HG02938 (cell line): ENCODE measurements around the gene TSPAN13.

Experiments used
- ATAC-seq: cut with Tn5 transposase; IDR thresholded peaks from one replicate; pipeline ENCODE4 v1.9.1; 2021; ENCODE audit warnings: mild to moderate bottlenecking, moderate library complexity; ENCODE audit not compliant: unreplicated experiment

The TSPAN13 gene

DNA sequence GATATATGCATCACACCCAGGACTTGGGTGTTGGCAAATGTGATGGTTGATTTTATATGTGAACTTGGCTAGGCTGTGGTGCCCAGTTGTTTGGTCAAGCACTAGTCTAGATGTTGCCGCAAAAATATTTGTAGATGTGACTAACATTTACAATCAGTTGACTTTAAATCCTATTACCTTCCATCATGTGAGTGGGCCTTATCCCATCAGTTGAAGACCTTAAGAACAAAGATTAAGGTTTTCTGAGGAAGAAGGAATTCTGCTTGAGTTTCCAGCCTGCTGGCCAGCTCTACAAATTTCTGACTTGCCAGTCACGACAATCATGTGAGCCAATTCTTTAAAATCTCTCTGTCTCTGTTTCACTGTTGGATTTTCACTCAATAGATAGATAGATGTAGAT is 20.3 kb downstream of the TSPAN13 start:
- ATAC-seq = no peak

DNA sequence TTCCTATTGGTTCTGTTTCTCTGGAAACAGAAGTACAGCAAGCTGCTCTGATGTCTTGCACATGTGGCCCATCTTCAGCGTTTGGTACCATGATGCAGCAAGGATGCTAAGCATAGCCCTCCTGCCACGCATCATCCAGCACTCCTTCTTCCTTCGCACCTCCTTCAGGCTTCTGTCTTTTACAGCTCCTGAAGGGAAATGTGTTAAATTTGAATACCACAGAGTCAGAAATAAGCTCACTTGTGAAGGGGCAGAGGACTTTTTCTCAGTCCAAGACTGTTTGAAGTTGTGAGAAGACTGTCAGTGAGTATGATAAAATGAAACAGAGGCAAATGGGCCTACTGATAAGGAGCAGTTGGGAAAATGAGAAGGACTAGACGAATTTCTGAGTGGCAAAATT is 20.7 kb downstream of the TSPAN13 start:
- ATAC-seq = no peak

DNA sequence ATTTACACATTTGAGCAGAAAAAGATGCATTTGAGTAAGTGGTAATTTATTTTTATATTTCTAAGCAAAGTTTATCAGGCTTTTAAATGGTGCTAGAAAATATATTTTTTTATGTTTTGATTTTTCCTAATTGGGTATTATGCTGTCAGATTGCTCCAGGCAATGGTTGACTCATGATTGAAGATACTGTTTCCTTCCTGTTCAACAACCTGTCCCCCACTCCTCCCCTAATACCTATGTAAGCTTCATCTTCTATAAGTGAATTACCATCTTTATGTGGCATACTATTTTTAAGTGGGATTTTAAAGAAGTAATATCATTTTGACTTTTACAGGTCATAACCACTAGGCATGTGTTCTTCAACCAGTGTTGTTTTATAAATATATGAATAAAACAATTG is 21.4 kb downstream of the TSPAN13 start:
- ATAC-seq = no peak

DNA sequence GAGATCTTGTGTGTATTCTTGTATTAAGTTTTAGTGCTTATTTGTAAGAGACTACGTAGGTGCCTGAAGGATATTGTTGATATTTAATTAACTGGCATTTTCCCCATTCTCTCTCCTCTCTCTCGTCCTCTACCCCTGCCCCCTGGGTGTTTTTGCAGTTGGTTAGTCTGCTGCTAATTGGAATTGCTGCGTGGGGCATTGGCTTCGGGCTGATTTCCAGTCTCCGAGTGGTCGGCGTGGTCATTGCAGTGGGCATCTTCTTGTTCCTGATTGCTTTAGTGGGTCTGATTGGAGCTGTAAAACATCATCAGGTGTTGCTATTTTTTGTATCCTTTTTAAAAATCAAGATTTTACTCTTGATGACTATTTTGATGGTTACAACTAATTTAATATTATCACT is 22.5 kb downstream of the TSPAN13 start:
- ATAC-seq = no peak

DNA sequence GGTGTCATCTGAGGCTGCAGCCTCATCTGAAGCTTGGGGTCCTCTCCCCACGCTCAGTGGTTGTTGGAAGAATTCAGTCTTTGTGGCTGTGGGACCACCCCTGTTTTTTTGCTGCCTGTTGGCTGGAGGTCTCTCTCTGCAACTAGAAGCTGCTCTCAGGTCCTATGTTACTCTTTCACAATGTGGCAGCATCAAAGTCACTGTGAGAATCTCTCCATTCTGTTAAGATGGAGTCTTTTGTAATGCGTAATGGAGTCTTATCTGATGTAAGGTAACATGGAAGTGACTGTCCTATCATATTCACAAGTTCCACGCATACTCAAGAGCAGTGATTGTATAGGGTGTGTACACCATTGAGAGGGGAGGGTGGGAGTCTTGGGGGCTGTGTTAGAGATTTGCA is 24.9 kb downstream of the TSPAN13 start:
- no peak for ATAC-seq

DNA sequence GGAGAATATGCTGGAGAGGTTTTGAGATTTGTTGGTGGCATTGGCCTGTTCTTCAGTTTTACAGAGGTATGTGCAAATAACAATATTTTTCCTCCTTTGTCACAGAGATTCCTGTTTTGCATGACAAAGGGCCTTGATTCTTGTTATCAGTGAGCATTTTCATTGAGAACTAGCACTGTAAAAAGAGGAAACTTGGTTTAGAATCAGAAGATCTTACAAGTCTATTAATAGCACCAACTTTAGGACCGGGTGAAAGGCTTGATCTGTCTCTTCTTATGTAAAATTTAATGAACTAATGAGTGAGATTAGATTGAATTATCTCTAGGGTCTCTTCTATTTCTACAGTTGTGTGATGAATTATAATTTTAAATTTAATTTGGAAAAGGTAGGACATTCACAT is 25.5 kb downstream of the TSPAN13 start:
- ATAC-seq = no peak

DNA sequence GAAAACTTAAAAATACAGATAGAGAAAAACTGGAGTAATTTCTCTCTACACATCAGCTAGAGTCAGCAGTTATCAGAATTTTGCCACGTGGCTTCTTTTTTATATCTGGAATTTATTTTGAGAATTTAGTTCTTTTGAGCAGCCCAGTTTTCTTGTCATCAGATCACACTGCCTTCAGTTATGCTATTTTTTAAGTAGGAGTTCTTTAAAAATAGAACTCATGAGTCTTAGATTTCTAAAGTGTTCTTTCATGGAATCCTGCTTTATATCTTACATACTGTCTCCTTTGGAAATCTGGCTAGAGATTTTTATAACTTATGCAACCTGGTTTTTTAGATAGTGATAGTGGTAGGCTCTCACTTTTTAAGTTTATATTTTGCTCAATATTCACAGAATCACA is 27.0 kb downstream of the TSPAN13 start:
- no peak for ATAC-seq

DNA sequence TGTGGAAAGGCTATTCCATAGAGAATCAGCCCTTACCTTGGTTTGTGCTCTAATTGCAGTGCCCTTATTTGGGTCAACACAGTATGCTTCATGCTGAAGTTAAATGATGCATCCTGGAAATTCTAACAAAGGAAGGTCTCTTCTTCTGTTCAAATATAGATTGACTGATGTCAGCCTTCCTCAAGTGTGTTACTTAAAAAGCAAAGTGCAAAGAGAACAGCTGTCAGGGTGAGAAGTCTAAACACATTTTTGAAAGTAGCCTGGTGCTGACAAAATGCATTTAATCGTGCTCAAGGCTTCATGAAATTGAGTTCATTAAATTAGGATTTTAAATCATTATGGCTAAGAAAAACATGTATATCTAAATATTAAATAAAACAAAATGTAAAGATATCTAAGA is 31.8 kb downstream of the TSPAN13 start:
- no peak for ATAC-seq

DNA sequence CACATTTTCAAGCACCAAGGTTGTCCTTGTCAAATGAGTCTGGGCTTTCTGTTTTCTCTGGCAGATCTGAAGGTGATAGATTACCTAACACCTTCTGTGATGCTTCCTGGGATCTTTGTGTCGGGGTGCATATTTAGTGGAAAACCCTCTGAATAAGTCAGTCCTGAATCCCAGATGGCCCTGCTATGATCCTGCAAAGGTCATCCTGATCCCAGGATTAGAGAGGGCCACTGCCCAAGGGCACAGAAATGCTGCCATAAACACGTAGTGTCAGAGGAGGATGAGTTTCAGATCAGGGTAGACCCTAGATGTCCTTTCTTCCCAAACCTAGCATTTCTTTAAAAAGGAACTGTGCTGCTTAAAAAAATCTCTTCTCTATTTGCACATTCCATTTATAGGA is 32.3 kb downstream of the TSPAN13 start:
- ATAC-seq = no peak

DNA sequence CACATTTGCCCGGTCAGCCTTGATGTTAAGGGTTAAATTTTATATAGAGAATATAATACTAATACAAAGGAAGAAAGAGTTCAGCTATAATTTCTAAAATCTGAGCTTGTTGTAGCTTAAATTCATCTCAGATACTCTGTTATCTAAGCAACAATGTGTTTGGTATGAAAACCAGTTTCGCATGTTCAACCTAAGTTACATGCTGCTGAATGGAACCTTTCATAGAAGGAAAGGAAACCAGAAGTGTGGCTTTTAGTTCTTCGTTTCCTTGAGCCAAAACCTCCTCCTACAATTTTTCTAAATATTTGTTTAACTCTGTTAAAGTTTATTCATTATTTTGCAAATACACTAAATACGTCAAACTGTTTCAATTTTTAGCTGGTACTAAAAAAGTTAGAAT is 32.7 kb downstream of the TSPAN13 start:
- ATAC-seq = no peak

DNA sequence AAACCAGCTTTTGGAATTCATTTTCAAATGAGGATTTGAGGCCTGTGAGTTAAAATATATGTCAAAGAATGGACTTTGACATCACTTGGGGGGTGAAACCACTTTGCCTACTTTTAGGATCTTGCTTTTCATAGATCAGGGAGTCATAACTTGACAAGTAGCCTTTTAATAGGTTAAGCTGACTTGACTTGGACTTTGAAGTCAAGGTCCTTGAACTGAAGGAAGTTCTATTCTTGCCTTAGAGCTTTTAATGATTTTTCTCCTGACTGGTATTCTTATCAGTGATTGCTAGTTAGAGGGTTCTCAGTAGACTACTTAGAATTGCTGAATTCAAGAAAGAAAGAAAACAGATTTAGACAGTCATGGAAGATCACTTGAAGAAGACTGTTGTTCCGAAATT is 33.6 kb downstream of the TSPAN13 start:
- ATAC-seq = no peak

DNA sequence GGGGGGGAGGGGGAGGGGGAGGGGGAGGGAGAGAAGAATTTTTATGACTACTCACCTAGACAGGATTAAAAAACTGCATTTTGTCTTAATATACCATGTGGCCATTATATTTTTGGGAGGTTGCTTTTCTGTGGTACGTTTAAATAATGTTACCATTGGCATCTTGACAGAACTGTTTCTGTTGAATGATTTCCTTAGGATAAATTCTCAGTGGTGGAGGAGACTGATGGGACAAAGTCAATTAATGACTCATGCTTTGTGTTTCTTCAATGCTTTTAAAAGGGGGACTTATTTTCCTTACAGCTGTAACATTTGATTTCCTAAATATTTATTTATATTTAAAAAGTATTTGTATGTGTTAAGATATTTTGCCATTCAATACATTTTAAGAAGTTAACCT is 37.5 kb downstream of the TSPAN13 start:
- no peak for ATAC-seq

DNA sequence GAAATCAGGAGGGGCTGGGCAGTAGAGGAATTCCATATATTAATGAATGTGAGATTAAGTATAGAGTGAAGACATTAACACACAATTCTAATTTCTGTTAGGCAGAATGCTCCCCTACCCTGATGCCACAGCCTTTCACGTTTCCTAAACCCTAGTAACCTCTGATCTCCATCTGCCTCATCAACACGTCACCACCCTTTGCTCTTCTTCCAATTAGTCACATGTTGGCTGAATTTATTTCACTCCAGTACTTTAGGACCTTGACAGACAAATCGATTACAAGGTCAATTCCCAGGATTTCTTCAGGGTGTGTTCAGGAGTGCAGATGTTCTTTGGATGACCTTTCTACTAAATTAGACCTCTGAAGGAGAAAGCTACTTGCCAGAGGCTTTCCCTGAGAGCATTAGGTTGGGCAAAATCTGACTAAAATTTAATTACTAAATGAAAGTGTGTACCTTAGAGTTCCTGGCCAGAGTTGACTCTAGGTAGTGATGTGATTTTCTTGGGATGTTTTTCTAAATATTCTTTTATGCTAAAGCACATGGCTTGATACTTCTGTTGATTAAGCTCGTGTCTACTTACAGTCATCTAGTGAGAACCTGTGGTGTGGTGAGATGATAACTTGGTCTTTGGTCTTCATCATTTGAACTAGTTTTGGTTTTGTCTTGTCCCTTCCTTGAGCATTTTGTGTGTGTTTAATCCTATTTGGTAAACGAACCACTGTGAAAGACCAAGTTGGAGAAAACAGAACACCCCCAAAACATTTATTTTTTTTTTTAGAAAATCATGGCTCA is 38.5 kb downstream of the TSPAN13 start:
- no peak for ATAC-seq

DNA sequence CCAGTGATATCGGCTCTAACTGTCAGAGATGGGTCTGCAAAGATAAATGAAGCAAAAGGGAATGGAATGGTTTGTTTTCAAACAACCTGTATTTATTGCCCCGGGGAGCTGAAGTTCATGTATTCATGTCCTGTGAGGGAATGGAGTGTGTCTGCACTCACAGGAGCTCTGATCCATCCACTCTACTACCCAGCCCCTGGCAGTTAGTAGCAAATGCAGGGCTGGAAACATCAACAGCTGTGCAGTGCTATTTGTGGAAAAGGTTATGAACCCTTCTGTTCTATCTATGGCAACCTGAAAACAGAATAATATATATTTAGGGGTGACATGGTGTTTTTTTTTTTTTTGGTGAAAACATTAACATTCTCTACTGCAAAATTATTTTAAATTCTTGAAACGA is 41.4 kb downstream of the TSPAN13 start:
- ATAC-seq = no peak

DNA sequence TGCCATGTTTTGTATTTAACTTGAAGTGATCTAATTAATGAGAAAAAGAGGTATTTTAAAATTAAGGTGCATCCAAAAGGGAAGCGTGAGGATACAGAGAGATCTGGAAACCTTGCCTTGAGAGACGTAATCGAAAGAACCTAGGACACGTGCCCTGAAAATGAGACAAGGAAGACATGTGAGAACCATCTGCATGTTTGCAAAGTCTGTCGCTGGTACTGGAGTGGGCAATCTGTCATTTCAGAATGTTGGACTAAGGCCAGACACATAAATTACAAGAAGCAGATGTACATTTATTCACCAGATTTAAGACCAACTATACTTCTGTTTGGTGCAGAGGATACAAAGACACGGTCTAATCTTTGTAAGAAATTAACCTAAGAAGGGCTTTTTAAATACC is 42.1 kb downstream of the TSPAN13 start:
- no peak for ATAC-seq

DNA sequence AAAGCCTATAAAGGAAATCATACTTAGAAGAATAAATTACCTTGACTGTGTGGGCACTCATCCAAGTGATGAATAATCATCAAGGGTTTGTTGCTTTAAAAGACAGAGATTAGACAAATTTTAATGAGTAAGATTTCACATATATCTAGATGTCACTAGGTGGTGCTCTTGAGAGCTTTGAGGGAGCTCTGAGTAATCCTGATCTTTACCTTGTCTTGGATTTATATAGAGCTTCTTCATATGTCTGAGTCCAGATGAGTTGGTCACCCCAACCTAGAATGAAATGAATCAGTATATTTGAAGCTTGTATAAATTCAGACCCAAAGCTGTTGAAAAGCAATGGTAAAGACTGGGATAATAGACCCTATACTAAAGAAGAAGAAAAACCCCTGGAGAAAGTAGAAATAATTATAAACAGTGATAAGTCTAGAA is 47.6 kb downstream of the TSPAN13 start:
- no peak for ATAC-seq

DNA sequence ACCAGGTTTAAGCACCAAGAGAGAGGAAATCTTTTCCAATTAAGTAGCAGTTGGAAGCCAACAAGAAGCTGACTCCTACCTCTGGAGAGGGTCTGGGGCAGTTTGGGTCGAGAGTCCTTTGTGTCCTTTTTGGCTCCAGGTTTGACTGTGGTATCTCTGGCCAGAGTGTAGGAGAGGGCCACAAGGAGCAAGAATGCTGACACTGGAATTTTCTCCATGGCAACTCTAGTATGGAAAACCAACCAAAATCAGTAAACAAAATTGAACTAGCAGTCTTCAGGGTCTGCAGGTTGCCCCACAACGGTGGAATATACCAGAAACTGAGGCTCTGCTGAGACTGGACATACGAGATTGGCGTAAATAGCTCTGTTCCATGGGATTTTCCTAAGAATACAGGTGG is 48.0 kb downstream of the TSPAN13 start:
- no peak for ATAC-seq

DNA sequence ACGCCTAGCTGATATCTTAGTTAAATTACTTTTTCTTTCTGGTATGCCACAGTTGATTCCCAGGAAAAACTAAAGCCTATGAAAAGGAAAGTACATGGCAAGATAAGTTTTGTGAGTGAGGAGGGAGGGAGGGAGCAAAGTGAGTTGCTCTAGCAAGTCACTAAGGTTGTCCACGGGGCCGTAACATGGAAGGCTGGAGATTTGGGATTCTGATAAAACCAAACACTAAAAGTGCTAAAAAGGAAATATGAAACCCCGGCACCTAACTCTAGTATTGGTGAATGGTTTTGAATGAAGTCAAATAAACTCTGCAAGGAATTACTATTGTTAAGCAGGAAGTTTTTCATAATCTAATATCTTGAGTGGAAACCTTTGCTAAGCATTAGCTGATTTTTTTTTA is 49.6 kb downstream of the TSPAN13 start:
- ATAC-seq = no peak

DNA sequence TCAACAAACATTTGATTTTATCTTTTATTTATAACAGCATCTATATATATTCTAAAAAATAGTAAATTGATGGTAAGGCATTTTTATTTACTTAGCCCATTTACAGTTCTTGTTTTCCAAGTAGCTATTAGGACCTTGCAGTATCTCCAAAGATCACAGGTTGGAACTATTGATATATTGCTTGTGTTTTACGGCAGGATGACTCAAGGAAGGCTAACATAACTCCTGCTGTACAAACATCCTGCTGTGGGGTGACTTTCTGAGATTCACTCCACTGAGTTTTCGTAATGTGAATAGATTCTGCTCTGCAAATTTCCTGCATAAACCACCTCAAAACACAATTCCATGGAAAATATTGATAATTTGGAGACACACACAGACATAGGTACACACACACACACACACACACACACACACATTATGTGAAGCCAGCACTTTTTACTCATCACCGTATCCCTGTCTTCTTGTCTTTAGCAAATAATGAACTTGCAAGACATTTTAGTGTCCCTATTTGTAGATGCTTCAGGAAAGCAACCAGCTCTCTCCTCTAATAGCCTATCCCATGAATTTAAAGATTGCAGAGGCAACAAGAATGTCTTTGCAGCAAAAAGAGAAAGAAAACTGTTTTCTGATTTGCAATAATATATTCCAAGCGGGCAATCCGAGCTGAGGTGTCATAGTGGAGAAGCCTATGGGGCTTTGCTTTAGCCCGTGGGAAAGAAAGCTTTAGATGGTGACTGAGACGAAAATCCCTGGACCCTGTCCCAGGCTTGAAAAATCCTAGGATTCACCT is 50.5 kb downstream of the TSPAN13 start:
- ATAC-seq = no peak

DNA sequence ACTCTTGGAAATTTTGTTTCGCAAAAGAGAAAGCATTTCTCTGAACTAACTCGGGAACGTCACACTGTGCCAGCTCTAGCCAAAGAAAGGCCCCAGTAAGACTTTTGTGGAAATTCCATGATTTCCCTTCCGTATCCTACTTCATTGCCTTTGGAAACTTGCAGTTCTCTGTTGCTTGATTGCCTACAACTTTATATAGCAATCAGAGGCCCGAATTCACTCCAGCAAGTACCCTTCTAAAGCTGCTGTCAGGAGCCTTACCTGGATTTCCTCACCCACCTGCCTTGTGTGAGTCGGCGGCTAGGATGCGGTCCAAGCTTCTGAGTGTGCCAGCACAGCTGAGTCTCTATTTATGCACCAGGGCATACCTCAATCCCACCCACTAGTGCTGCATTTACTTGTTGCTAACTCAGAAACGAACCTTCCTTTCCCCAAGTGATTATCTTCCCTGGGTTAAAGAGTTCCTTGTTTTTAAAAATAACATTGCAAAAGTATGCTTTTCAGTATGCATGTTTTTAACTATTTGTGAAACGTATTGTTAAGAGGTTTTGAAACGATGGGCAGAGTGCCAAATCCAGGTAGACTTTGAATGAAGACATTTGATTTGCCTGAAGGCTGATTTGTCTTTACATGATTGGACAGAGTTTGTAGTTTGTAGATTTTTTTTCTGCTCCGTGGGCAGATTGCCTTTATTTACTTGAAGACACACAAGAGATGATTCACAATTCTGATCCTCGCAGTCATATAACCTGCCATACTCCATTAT is 51.3 kb downstream of the TSPAN13 start, which contains the start of gene AGR2:
TSS of gene AGR2 (minus strand) at position 326 of the 766 bp plus-strand sequence. CDS start 3,203 bp downstream, outside the sequence.
- no peak for ATAC-seq

DNA sequence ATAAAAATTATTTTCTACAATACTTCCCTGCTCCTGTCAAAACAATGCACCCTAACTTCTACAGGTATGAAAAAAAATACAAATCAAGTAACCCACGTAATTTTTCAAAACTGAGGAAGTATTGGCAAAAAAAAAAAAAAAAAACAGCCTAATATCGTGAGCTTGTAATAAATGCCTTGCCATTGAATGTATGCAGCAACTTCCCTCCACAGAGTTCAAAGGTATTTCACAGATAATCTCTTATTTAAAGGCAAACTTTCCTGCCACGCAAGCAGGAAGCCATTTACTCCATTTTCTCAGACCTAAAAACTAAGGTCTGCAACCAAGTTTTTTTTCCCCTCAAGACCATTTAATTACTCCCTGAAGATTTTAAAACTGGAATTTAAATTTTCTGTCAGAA is 51.9 kb downstream of the TSPAN13 start:
- no peak for ATAC-seq

DNA sequence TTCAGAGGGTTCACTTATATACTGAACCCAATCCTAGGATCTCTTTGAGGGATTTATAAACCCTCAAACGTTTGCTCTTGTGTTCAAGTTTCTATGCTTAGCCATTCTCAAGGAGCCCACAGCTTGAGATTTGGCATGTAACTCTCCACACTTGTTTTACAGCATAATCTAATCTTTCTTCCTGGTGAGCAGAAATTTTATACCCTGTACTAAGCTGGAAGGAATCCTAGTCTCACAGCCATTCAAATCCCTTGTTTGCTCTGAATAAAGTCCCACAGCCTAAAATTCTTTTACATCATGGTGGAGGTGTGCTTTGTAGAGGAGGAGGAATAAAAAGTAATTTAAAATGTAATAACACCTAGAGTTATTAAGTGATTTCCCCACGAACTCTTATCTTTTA is 56.6 kb downstream of the TSPAN13 start:
- ATAC-seq = no peak
